ENCODE data around the gene ALMS1.

The ALMS1 gene

GRCh38 chr2:73366060-73366459 is 19.6 kb upstream of the ALMS1 start:
- 0 out of 2 replicates have a peak, but pooled peaks cover under 1% of the 10 kb centered on the region for H3K27me3 ChIP-seq (ENCODE audit: control insufficient read depth, insufficient read depth, low read length)
- no peaks in the 10 kb centered on the region for H3K9me3 ChIP-seq (ENCODE audit: control insufficient read depth, insufficient read depth, low read length)
- no peak overlapping the region for H3K27ac ChIP-seq (ENCODE audit: low read depth, low read length)
- H3K4me1 ChIP-seq (ENCODE audit: control insufficient read depth, insufficient read depth, low read length): no peaks in the 10 kb centered on the region
- no peaks in the 10 kb centered on the region for H3K36me3 ChIP-seq (ENCODE audit: control insufficient read depth, insufficient read depth, low read length)
- H3K9ac ChIP-seq (ENCODE audit: low read depth, low read length): no peak overlapping the region
- H3K4me3 ChIP-seq (ENCODE audit: low read depth, low read length): no peak overlapping the region

GRCh38 chr2:73368781-73369180 is 16.9 kb upstream of the ALMS1 start:
- Histone ChIP-seq H3K36me3 (ENCODE audit: control insufficient read depth, insufficient read depth, low read length) (no peaks in the 10 kb centered on the region), H3K4me3 (ENCODE audit: low read depth, low read length) (no peak overlapping the region), H3K9ac (ENCODE audit: low read depth, low read length) (no peak overlapping the region), H3K9me3 (ENCODE audit: control insufficient read depth, insufficient read depth, low read length) (no peaks in the 10 kb centered on the region), H3K27me3 (ENCODE audit: control insufficient read depth, insufficient read depth, low read length) (0 out of 2 replicates have a peak, but pooled peaks cover 6% of the 10 kb centered on the region), H3K4me1 (ENCODE audit: control insufficient read depth, insufficient read depth, low read length) (no peaks in the 10 kb centered on the region), H3K27ac (ENCODE audit: low read depth, low read length) (no peak overlapping the region)

GRCh38 chr2:73370348-73370747 is 15.3 kb upstream of the ALMS1 start:
- Histone ChIP-seq H3K4me3 (ENCODE audit: low read depth, low read length) (no peak overlapping the region), H3K9me3 (ENCODE audit: control insufficient read depth, insufficient read depth, low read length) (no peaks in the 10 kb centered on the region), H3K27me3 (ENCODE audit: control insufficient read depth, insufficient read depth, low read length) (0 out of 2 replicates have a peak, but pooled peaks cover 6% of the 10 kb centered on the region), H3K9ac (ENCODE audit: low read depth, low read length) (no peak overlapping the region), H3K27ac (ENCODE audit: low read depth, low read length) (no peak overlapping the region), H3K4me1 (ENCODE audit: control insufficient read depth, insufficient read depth, low read length) (no peaks in the 10 kb centered on the region), H3K36me3 (ENCODE audit: control insufficient read depth, insufficient read depth, low read length) (no peaks in the 10 kb centered on the region)

GRCh38 chr2:73373344-73373743 is 12.3 kb upstream of the ALMS1 start:
- no peak overlapping the region for H3K4me3 ChIP-seq (ENCODE audit: low read depth, low read length)
- H3K9me3 ChIP-seq (ENCODE audit: control insufficient read depth, insufficient read depth, low read length): no peaks in the 10 kb centered on the region
- H3K4me1 ChIP-seq (ENCODE audit: control insufficient read depth, insufficient read depth, low read length): no peaks in the 10 kb centered on the region
- H3K27ac ChIP-seq (ENCODE audit: low read depth, low read length): no peak overlapping the region
- H3K36me3 ChIP-seq (ENCODE audit: control insufficient read depth, insufficient read depth, low read length): no peaks in the 10 kb centered on the region
- no peak overlapping the region for H3K9ac ChIP-seq (ENCODE audit: low read depth, low read length)
- 0 out of 2 replicates have a peak, but pooled peaks cover 6% of the 10 kb centered on the region for H3K27me3 ChIP-seq (ENCODE audit: control insufficient read depth, insufficient read depth, low read length)

GRCh38 chr2:73374269-73374668 is 11.4 kb upstream of the ALMS1 start:
- H3K36me3 ChIP-seq (ENCODE audit: control insufficient read depth, insufficient read depth, low read length): no peaks in the 10 kb centered on the region
- H3K27ac ChIP-seq (ENCODE audit: low read depth, low read length): no peak overlapping the region
- no peaks in the 10 kb centered on the region for H3K4me1 ChIP-seq (ENCODE audit: control insufficient read depth, insufficient read depth, low read length)
- peaks cover 6% of the 10 kb centered on the region; the same call in 1 of the 2 replicates for H3K27me3 ChIP-seq (ENCODE audit: control insufficient read depth, insufficient read depth, low read length)
- H3K4me3 ChIP-seq (ENCODE audit: low read depth, low read length): no peak overlapping the region
- H3K9me3 ChIP-seq (ENCODE audit: control insufficient read depth, insufficient read depth, low read length): no peaks in the 10 kb centered on the region
- no peak overlapping the region for H3K9ac ChIP-seq (ENCODE audit: low read depth, low read length)

- Histone ChIP-seq H3K9ac (ENCODE audit: low read depth, low read length) (no peak overlapping the region), H3K9me3 (ENCODE audit: control insufficient read depth, insufficient read depth, low read length) (no peaks in the 10 kb centered on the region), H3K27me3 (ENCODE audit: control insufficient read depth, insufficient read depth, low read length) (peaks cover 2% of the 10 kb centered on the region; the same call in 1 of the 2 replicates), H3K4me1 (ENCODE audit: control insufficient read depth, insufficient read depth, low read length) (no peaks in the 10 kb centered on the region), H3K4me3 (ENCODE audit: low read depth, low read length) (no peak overlapping the region), H3K27ac (ENCODE audit: low read depth, low read length) (no peak overlapping the region), H3K36me3 (ENCODE audit: control insufficient read depth, insufficient read depth, low read length) (no peaks in the 10 kb centered on the region)
These were observed 9.0 kb upstream of the ALMS1 start for GRCh38 chr2:73376681-73377080.

GRCh38 chr2:73383036-73383435 is 2.6 kb upstream of the ALMS1 start:
- no peak overlapping the region for H3K27ac ChIP-seq (ENCODE audit: low read depth, low read length)
- peaks cover 27% of the 10 kb centered on the region for H3K27me3 ChIP-seq (ENCODE audit: control insufficient read depth, insufficient read depth, low read length)
- no peaks in the 10 kb centered on the region for H3K36me3 ChIP-seq (ENCODE audit: control insufficient read depth, insufficient read depth, low read length)

GRCh38 chr2:73385123-73385503 is 523 bp upstream of the ALMS1 start:
- peaks cover 27% of the 10 kb centered on the region for H3K27me3 ChIP-seq (ENCODE audit: control insufficient read depth, insufficient read depth, low read length)
- H3K9ac ChIP-seq (ENCODE audit: low read depth, low read length): peak overlapping the region; percentile 29
- H3K4me3 ChIP-seq (ENCODE audit: low read depth, low read length): peak overlapping the region; percentile 97
- H3K36me3 ChIP-seq (ENCODE audit: control insufficient read depth, insufficient read depth, low read length): no peaks in the 10 kb centered on the region
- H3K9me3 ChIP-seq (ENCODE audit: control insufficient read depth, insufficient read depth, low read length): no peaks in the 10 kb centered on the region
- H3K27ac ChIP-seq (ENCODE audit: low read depth, low read length): peak overlapping the region; percentile 67
- H3K4me1 ChIP-seq (ENCODE audit: control insufficient read depth, insufficient read depth, low read length): peaks cover 8% of the 10 kb centered on the region

More at GRCh38 chr2:73383036-73383435, 2.6 kb upstream of the ALMS1 start:
- H3K9me3 ChIP-seq (ENCODE audit: control insufficient read depth, insufficient read depth, low read length): no peaks in the 10 kb centered on the region
- peaks cover 8% of the 10 kb centered on the region for H3K4me1 ChIP-seq (ENCODE audit: control insufficient read depth, insufficient read depth, low read length)
- no peak overlapping the region for H3K4me3 ChIP-seq (ENCODE audit: low read depth, low read length)
- no peak overlapping the region for H3K9ac ChIP-seq (ENCODE audit: low read depth, low read length)

- H3K4me1 ChIP-seq (ENCODE audit: control insufficient read depth, insufficient read depth, low read length): peaks cover 8% of the 10 kb centered on the region
- peaks cover 27% of the 10 kb centered on the region for H3K27me3 ChIP-seq (ENCODE audit: control insufficient read depth, insufficient read depth, low read length)
- no peaks in the 10 kb centered on the region for H3K9me3 ChIP-seq (ENCODE audit: control insufficient read depth, insufficient read depth, low read length)
- H3K9ac ChIP-seq (ENCODE audit: low read depth, low read length): peak overlapping the region; percentile 85
- H3K36me3 ChIP-seq (ENCODE audit: control insufficient read depth, insufficient read depth, low read length): no peaks in the 10 kb centered on the region
- peak overlapping the region; percentile 92 for H3K27ac ChIP-seq (ENCODE audit: low read depth, low read length)
- H3K4me3 ChIP-seq (ENCODE audit: low read depth, low read length): peak overlapping the region; percentile 97
These were observed 769 bp downstream of the ALMS1 start for GRCh38 chr2:73386342-73386868.

- H3K4me3 ChIP-seq (ENCODE audit: low read depth, low read length): peak overlapping the region; percentile 97
- H3K36me3 ChIP-seq (ENCODE audit: control insufficient read depth, insufficient read depth, low read length): no peaks in the 10 kb centered on the region
- no peaks in the 10 kb centered on the region for H3K9me3 ChIP-seq (ENCODE audit: control insufficient read depth, insufficient read depth, low read length)
- peak overlapping the region; percentile 85 for H3K9ac ChIP-seq (ENCODE audit: low read depth, low read length)
- peak overlapping the region; percentile 92 for H3K27ac ChIP-seq (ENCODE audit: low read depth, low read length)
- peaks cover 20% of the 10 kb centered on the region for H3K27me3 ChIP-seq (ENCODE audit: control insufficient read depth, insufficient read depth, low read length)
- peaks cover 8% of the 10 kb centered on the region for H3K4me1 ChIP-seq (ENCODE audit: control insufficient read depth, insufficient read depth, low read length)
These were observed 1.4 kb downstream of the ALMS1 start for GRCh38 chr2:73386894-73387636.

GRCh38 chr2:73402386-73403103 is 16.9 kb downstream of the ALMS1 start:
- no peaks in the 10 kb centered on the region for H3K27me3 ChIP-seq (ENCODE audit: control insufficient read depth, insufficient read depth, low read length)
- no peak overlapping the region for H3K9ac ChIP-seq (ENCODE audit: low read depth, low read length)
- no peak overlapping the region for H3K27ac ChIP-seq (ENCODE audit: low read depth, low read length)
- no peak overlapping the region for H3K4me3 ChIP-seq (ENCODE audit: low read depth, low read length)
- peaks cover 3% of the 10 kb centered on the region; the same call in 1 of the 2 replicates for H3K36me3 ChIP-seq (ENCODE audit: control insufficient read depth, insufficient read depth, low read length)
- H3K9me3 ChIP-seq (ENCODE audit: control insufficient read depth, insufficient read depth, low read length): no peaks in the 10 kb centered on the region
- H3K4me1 ChIP-seq (ENCODE audit: control insufficient read depth, insufficient read depth, low read length): no peaks in the 10 kb centered on the region
